ENCODE measurements around the gene TRIM71.

DNA sequence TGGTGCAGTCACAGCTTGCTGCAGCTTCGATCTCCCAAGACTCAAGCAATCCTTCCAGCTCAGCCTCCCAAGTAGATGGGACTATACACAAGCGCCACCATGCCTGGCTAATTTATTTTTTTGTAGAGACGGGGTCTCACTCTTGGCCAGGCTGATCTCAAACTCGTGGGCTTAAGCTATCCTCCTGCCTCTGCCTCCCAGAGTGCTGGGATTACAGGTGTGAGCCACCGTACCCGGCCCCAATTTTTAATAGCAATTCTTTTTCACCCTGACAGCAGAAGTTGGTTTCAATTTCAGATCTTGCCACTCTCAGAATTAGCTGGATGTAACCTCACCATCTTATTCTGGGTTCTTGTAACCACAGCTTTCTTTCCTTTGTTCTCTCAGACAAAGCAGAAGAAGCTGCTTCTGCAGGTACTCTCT, 64.8 kb downstream of the TRIM71 start:
- TF ChIP-seq EZH2phosphoT487 (IDR thresholded peaks at IDR 0.05; ENCODE audit: insufficient read depth, low read depth), result no peak
- TF ChIP-seq EZH2 (IDR thresholded peaks at IDR 0.05; ENCODE audit: insufficient read depth, poor library complexity, severe bottlenecking), result no peak

All from GM23248 (cell line).